RWPE2 (cell line): ENCODE data around the gene CBX2.

Source experiments
- ATAC-seq: fragments of 200-7000 bp; cut with Tn5 transposase; 3 replicates; pipeline ENCODE4 v1.9.1; 2021; ENCODE audit warnings: low read depth
- DNase-seq: peaks from one replicate; pipeline ENCODE4 v3.0.0-alpha.2; 2020; ENCODE audit warnings: low spot score
- H3K27ac ChIP-seq: fragments of 450-650 bp; 2 replicates; pipeline ENCODE4 v1.5.1; 2017; ENCODE audit warnings: mild to moderate bottlenecking; ENCODE audit not compliant: poor library complexity, severe bottlenecking
- H3K27me3 ChIP-seq: fragments of 250-450 bp; sonication (Bioruptor Pico); 2 replicates; pipeline ENCODE4 v1.5.1; 2021; ENCODE audit warnings: mild to moderate bottlenecking, moderate library complexity; ENCODE audit not compliant: insufficient read depth, poor library complexity, severe bottlenecking
- H3K36me3 ChIP-seq: fragments of 250-450 bp; sonication (Bioruptor Pico); 2 replicates; pipeline ENCODE4 v1.5.1; 2020; ENCODE audit warnings: low read depth, mild to moderate bottlenecking, moderate library complexity
- H3K4me1 ChIP-seq: fragments of 250-450 bp; sonication (Bioruptor Pico); 2 replicates; pipeline ENCODE4 v1.5.1; 2021; ENCODE audit warnings: mild to moderate bottlenecking, moderate library complexity; ENCODE audit not compliant: insufficient read depth, poor library complexity, severe bottlenecking
- H3K4me3 ChIP-seq: fragments of 250-450 bp; sonication (Bioruptor Pico); 2 replicates; pipeline ENCODE4 v1.5.1; 2021; ENCODE audit warnings: mild to moderate bottlenecking, moderate library complexity; ENCODE audit not compliant: severe bottlenecking
- H3K9me3 ChIP-seq: fragments of 250-450 bp; sonication (Bioruptor Pico); 2 replicates; pipeline ENCODE4 v1.5.1; 2021; ENCODE audit warnings: mild to moderate bottlenecking, moderate library complexity; ENCODE audit not compliant: severe bottlenecking
- TF ChIP-seq, protein P1 (sequence below): fragments of 450-650 bp; IDR thresholded peaks from one replicate; pipeline ENCODE4 v1.5.1; 2017; ENCODE audit warnings: mild to moderate bottlenecking, moderate library complexity; ENCODE audit not compliant: poor library complexity, severe bottlenecking

Gene CBX2

DNA sequence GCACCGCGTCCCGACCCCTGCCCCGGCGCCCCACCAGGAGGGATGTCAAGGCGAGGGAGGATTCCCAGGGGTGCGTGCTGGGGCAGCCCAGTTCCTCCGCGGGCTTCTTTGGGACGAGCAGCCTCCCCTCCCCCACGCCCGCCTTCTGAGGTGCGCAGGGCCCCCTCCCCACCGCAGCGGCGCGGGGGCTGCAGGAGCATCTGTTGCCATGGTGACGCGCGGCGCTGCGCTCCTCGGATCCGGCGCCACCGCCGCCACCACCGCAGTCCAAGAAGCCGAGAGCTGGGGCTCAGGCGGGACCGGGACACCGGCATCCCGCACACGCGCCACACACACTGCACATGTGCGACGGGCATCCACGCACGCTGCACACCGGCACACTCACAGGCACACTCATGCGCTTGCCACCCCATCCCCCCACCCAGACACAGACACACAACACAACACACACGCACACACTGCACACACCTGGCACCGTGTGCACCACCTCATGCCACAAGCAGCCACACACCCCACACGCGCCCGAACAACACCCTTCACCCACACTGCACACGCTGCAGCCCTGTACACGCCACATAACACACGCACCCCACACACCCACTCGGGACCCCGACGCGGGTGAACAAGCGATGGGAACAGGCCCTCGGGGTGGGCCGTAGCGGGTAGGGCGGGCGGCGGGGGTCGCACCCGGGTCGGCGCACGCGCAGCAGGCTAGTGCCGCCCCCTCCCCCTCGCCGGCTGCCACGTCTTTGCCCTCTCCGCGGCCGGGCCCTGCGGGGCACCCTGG, 30.2 kb upstream of the CBX2 start:
- DNase-seq, result no peak
- Histone ChIP-seq H3K4me3 (no peak overlapping the region), H3K9me3 (no peaks in the 10 kb centered on the region), H3K27ac (no peak overlapping the region), H3K36me3 (no peaks in the 10 kb centered on the region), H3K4me1 (no peaks in the 10 kb centered on the region), H3K27me3 (peaks cover 60% of the 10 kb centered on the region)
- TF ChIP-seq, protein P1, sequence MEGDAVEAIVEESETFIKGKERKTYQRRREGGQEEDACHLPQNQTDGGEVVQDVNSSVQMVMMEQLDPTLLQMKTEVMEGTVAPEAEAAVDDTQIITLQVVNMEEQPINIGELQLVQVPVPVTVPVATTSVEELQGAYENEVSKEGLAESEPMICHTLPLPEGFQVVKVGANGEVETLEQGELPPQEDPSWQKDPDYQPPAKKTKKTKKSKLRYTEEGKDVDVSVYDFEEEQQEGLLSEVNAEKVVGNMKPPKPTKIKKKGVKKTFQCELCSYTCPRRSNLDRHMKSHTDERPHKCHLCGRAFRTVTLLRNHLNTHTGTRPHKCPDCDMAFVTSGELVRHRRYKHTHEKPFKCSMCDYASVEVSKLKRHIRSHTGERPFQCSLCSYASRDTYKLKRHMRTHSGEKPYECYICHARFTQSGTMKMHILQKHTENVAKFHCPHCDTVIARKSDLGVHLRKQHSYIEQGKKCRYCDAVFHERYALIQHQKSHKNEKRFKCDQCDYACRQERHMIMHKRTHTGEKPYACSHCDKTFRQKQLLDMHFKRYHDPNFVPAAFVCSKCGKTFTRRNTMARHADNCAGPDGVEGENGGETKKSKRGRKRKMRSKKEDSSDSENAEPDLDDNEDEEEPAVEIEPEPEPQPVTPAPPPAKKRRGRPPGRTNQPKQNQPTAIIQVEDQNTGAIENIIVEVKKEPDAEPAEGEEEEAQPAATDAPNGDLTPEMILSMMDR, result no peak
- no peak for ATAC-seq

DNA sequence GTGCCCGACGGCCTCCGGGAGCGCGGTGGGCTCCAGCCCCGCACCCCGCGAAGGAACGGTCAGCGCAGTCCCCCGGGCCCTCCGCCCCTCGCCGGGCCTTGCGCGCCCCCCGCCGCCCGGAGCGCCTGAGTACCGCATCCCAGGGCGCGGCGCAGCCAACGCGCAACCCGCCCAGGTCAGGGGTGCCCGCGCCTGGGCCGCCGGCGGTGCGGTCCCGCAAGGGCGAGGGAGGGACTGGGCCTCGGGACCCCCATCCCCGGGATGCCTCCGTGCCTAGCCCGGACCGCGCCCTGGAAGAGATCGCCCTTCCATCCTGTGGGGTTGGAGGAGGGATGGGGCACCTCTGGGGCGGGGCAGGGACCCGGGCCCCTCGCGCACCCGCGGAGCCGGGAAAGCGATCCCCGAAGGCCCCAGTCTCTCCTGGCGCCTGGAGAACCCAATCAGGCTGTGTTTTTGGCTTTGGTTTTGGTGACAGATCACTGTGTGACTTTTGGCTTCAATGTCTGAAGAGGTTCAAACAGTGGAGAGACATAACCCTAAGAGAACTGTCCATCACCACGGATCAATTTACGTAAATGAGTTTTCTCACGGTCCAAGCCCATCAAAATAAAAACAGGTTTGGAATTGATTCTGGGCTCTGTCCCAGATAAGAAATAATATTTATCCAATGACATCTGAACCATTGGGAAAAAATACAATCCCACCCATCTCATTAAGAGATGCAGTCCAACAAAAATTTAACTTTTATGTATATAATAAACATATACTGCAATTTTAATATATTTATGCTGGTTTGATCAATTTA, 29.5 kb upstream of the CBX2 start:
- Histone ChIP-seq H3K36me3 (no peaks in the 10 kb centered on the region), H3K9me3 (no peaks in the 10 kb centered on the region), H3K27me3 (peaks cover 56% of the 10 kb centered on the region), H3K4me3 (no peak overlapping the region), H3K27ac (no peak overlapping the region), H3K4me1 (no peaks in the 10 kb centered on the region)
- ATAC-seq (no peak), DNase-seq (no peak)
- TF ChIP-seq, protein P1, result no peak

DNA sequence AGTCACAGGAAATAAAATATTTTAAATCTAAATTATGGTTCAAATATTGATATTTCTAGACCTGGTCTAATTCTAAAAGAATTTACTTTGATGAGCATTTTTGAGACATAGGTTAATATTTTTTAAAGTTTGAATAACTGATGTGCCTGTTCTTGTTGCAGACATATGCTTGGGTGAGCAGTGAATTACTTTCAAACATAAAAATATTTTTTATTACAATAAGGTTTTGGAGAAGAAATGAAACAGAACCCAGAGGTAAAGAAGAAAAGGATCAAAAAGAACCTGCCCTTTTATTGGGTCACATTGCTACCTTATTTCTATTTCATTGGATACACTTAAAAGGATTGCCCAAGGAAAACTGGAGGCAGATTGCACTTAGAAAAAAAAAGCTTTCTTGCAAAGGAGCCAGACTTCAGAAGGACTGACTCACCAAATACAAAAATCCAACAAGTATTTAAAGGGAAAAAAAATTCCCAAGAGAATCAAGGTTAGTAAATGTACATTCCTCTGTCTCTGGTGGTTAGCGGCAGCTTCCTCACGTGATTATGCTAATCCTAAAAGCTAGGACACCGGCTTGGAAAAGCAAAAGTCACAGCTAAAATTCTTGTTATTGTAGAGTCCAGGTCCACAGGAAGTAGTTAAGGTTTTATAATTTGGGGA, 28.7 kb upstream of the CBX2 start:
- H3K27me3 ChIP-seq, result peaks cover 53% of the 10 kb centered on the region
- no peaks in the 10 kb centered on the region for H3K9me3 ChIP-seq
- DNase-seq, result no peak
- H3K27ac ChIP-seq, result no peak overlapping the region
- no peaks in the 10 kb centered on the region for H3K4me1 ChIP-seq
- H3K4me3 ChIP-seq, result no peak overlapping the region
- peak; percentile 23; the same call in 1 of the 3 replicates for ATAC-seq
- TF ChIP-seq, protein P1, result no peak
- no peaks in the 10 kb centered on the region for H3K36me3 ChIP-seq

DNA sequence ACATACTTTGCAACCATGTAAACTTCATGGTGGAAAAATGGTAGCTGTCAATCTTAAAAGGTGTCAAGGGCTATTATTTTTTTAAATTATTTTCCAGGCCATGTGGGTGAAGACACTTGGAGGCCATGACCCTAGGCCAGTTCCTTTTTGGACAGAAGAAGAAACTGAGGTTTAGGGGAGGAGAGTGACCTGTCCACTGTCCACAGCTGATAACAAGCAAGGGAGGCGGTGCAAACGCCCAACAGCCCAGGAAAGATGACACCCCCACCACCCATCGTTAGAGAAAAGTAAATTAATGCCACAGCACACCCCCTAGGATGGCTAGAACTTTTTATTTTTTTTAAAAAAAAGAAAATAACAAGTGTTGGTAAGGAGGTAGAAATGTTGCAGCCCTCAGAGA, 28.0 kb upstream of the CBX2 start:
- Histone ChIP-seq H3K4me1 (no peaks in the 10 kb centered on the region), H3K4me3 (no peak overlapping the region), H3K36me3 (no peaks in the 10 kb centered on the region), H3K27ac (no peak overlapping the region), H3K27me3 (peaks cover 53% of the 10 kb centered on the region), H3K9me3 (no peaks in the 10 kb centered on the region)
- DNase-seq (no peak), ATAC-seq (no peak)
- TF ChIP-seq, protein P1, result no peak
